GM23248 (cell line): ENCODE data around the gene HPSE. TPM values are rescaled to one million over a fixed set of nuclear protein-coding genes. Genes with fewer than 3 reads are reported as not detected.
A peak's percentile ranks its signal among the peaks of the same experiment; 100 is the strongest.
"Not testable (repeated sequence)": the region's sequence is repeated elsewhere in the genome, so short reads cannot be mapped to it uniquely, and the experiment has no call there.

Experiments
- DNase-seq: peaks from one replicate; pipeline ENCODE4 v3.0.0-alpha.2; 2015
- H2AFZ ChIP-seq: fragments of 200-600 bp; sonication (generic); 2 replicates; pipeline ENCODE4 v1.6.1; 2016; ENCODE audit warnings: antibody characterized with exemption
- H3F3A ChIP-seq: fragments of 200-600 bp; sonication (generic); 2 replicates; pipeline ENCODE4 v1.6.1; 2016; ENCODE audit warnings: mild to moderate bottlenecking, antibody characterized with exemption, mixed run types; ENCODE audit not compliant: insufficient read depth
- H3K27ac ChIP-seq: fragments of 200-600 bp; sonication (generic); 2 replicates; pipeline ENCODE4 v1.5.1; 2016; ENCODE audit warnings: mild to moderate bottlenecking
- H3K27me3 ChIP-seq: fragments of 200-600 bp; sonication (generic); replicated peaks from 2 replicates; pipeline ENCODE4 v1.6.1; 2016; ENCODE audit warnings: mild to moderate bottlenecking; ENCODE audit not compliant: insufficient read depth
- H3K36me3 ChIP-seq: fragments of 200-600 bp; sonication (generic); 2 replicates; pipeline ENCODE4 v1.6.1; 2016; ENCODE audit warnings: low read depth, mild to moderate bottlenecking
- H3K4me1 ChIP-seq: fragments of 200-600 bp; sonication (generic); 2 replicates; pipeline ENCODE4 v1.6.1; 2016; ENCODE audit warnings: mild to moderate bottlenecking; ENCODE audit not compliant: insufficient read depth
- H3K4me2 ChIP-seq: fragments of 200-600 bp; sonication (generic); one replicate; pipeline ENCODE4 v1.6.1; 2016; ENCODE audit warnings: mild to moderate bottlenecking; ENCODE audit not compliant: unreplicated experiment
- H3K4me3 ChIP-seq: fragments of 200-600 bp; sonication (generic); 2 replicates; pipeline ENCODE4 v1.5.1; 2016; ENCODE audit warnings: mild to moderate bottlenecking
- H3K79me2 ChIP-seq: fragments of 200-600 bp; sonication (generic); 2 replicates; pipeline ENCODE4 v1.6.1; 2016; ENCODE audit warnings: mild to moderate bottlenecking; ENCODE audit not compliant: insufficient read depth
- H3K9ac ChIP-seq: fragments of 200-600 bp; sonication (generic); 2 replicates; pipeline ENCODE4 v1.6.1; 2016; ENCODE audit warnings: mild to moderate bottlenecking
- H3K9me2 ChIP-seq: fragments of 200-600 bp; sonication (generic); 2 replicates; pipeline ENCODE4 v1.6.1; 2016; ENCODE audit warnings: mixed run types, mild to moderate bottlenecking, moderate library complexity; ENCODE audit not compliant: insufficient read depth
- H3K9me3 ChIP-seq: fragments of 200-600 bp; sonication (generic); one replicate; pipeline ENCODE4 v1.6.1; 2017; ENCODE audit warnings: low read depth
- H4K20me1 ChIP-seq: fragments of 200-600 bp; sonication (generic); 2 replicates; pipeline ENCODE4 v1.6.0; 2016; ENCODE audit not compliant: insufficient read depth
- EZH2 ChIP-seq: fragments of 200-600 bp; sonication (generic); IDR thresholded peaks from 2 replicates; pipeline ENCODE4 v1.6.1; 2018; ENCODE audit warnings: antibody characterized with exemption, mild to moderate bottlenecking; ENCODE audit not compliant: insufficient read depth, poor library complexity, severe bottlenecking
- EZH2phosphoT487 ChIP-seq: fragments of 200-600 bp; sonication (generic); IDR thresholded peaks from 2 replicates; pipeline ENCODE4 v1.6.1; 2018; ENCODE audit warnings: antibody characterized with exemption, moderate library complexity, mild to moderate bottlenecking, low read depth; ENCODE audit not compliant: insufficient read depth
- WGBS, 2 experiments: methylation state at CpG; one replicate each; pipeline ENCODE4 v1.1.6; 2015 to 2017; ENCODE audit warnings: low lambda C conversion rate in 2 of 2, low coverage in 1 of 2; ENCODE audit errors: missing lambda C conversion rate in 2 of 2; 5-methylcytosine and 5-hydroxymethylcytosine counted together
- in situ Hi-C: fragments of 300-500 bp; cut with MboI; formaldehyde crosslinking; loops from 2 replicates; pipeline ENCODE4 v1.15.0; 2020
- polyA plus RNA-seq: library from polyadenylated mRNA; unstranded; fragments of >200 nt; fragmentation: Nextera tagmentation; extraction: Ambion mirVana; gene quantifications from 2 replicates; pipeline ENCODE4 v1.2.1, GENCODE V29; 2016
- total RNA-seq: library from RNA; depleted of rRNA; stranded (reverse); fragments of >200 nt; shearing (Covaris generic); gene quantifications from 2 replicates; pipeline ENCODE4 v1.2.3, GENCODE V29; 2014

Gene HPSE
- total and polyA plus RNA-seq, 2 experiments from 2014 or later = 0.54 to 1.5 TPM

GRCh38 chr4:83331956-83332355 lies 2.7 kb downstream of the HPSE start:
- no peaks in the 10 kb centered on the region for H3K9me3 ChIP-seq

GRCh38 chr4:83329521-83330110 lies 5.0 kb downstream of the HPSE start:
- peak; percentile 56 for DNase-seq
- TF ChIP-seq EZH2phosphoT487 = no peak
- no peak for TF ChIP-seq EZH2
- no peak overlapping the region for H2AFZ ChIP-seq
- no peaks in the 10 kb centered on the region for H3K79me2 ChIP-seq
- WGBS, 2 experiments = 40 to 48% methylated on average over 5 of the region's 5 CpGs
- H3K9me3 ChIP-seq = no peaks in the 10 kb centered on the region
- H3K9me2 ChIP-seq = no peaks in the 10 kb centered on the region
- H3K27me3 ChIP-seq = peaks cover 13% of the 10 kb centered on the region
- no peak overlapping the region for H3K27ac ChIP-seq
- H3K36me3 ChIP-seq = no peaks in the 10 kb centered on the region
- H3K4me1 ChIP-seq = no peaks in the 10 kb centered on the region
- no peak overlapping the region for H3K4me2 ChIP-seq
- no peaks in the 10 kb centered on the region for H3F3A ChIP-seq
- in situ Hi-C loops = no loop called here
- no peak overlapping the region for H3K4me3 ChIP-seq
- no peak overlapping the region for H3K9ac ChIP-seq
- no peaks in the 10 kb centered on the region for H4K20me1 ChIP-seq

More at GRCh38 chr4:83331956-83332355, 2.7 kb downstream of the HPSE start:
- Histone ChIP-seq H3K4me2 (no peak overlapping the region), H3K27me3 (peaks cover 13% of the 10 kb centered on the region), H4K20me1 (no peaks in the 10 kb centered on the region), H2AFZ (no peak overlapping the region), H3K4me3 (no peak overlapping the region), H3K27ac (no peak overlapping the region), H3K9me2 (no peaks in the 10 kb centered on the region), H3K9ac (no peak overlapping the region), H3K4me1 (no peaks in the 10 kb centered on the region), H3K36me3 (no peaks in the 10 kb centered on the region), H3F3A (peaks cover 6% of the 10 kb centered on the region; the same call in 1 of the 2 replicates), H3K79me2 (no peaks in the 10 kb centered on the region)
- DNase-seq = no peak
- in situ Hi-C loops = no loop called here
- TF ChIP-seq EZH2 (no peak), EZH2phosphoT487 (no peak)
- 65 to 66% methylated on average over 3 of the region's 3 CpGs for WGBS, 2 experiments

DNA sequence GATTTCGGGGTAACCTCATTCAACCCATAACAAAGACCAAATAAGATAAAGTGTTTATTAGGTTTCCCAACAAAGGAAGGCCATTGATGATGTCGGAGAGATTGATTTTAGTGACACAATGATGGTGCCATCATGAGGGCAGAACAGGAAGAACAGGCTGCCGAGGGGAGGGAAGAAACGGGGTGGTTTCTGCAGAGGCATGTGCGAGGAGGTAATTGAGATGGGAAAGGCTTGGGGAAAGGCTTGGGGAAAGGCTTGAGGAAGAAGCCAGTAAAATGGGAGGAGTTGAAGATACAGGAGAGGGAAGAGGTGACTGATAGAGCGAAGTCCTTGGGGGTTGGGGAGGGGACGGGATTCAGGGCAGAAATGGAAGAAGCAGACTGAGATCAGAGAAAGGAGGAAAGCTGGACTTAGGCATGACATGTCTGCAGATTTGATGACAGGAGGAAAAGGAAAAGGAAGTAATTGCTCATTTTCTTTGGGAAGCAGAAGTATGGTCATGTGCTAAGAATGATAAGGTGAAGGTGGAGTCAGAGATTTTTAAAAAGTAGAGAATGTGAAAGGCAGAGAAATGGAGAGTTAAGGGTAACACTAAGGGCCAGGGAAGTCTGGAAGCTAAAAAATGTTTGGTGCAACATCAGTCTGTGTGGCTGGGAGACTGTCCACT lies 6.0 kb downstream of the HPSE start:
- Histone ChIP-seq H3K4me3 (no peak overlapping the region), H3K36me3 (no peaks in the 10 kb centered on the region), H3K4me2 (no peak overlapping the region), H3K4me1 (no peaks in the 10 kb centered on the region), H2AFZ (peak overlapping the region; percentile 24; the same call in 1 of the 2 replicates), H3F3A (no peaks in the 10 kb centered on the region), H3K27me3 (peaks cover 7% of the 10 kb centered on the region; the same call in 1 of the 2 replicates), H3K9ac (no peak overlapping the region), H3K79me2 (no peaks in the 10 kb centered on the region), H3K27ac (no peak overlapping the region), H3K9me3 (no peaks in the 10 kb centered on the region), H3K9me2 (no peaks in the 10 kb centered on the region), H4K20me1 (no peaks in the 10 kb centered on the region)
- DNase-seq = peak; percentile 14
- in situ Hi-C loops = no loop called here
- no peak for TF ChIP-seq EZH2
- TF ChIP-seq EZH2phosphoT487 = no peak
- WGBS, 2 experiments = 43 to 47% methylated on average over 7 of the region's 7 CpGs

DNA sequence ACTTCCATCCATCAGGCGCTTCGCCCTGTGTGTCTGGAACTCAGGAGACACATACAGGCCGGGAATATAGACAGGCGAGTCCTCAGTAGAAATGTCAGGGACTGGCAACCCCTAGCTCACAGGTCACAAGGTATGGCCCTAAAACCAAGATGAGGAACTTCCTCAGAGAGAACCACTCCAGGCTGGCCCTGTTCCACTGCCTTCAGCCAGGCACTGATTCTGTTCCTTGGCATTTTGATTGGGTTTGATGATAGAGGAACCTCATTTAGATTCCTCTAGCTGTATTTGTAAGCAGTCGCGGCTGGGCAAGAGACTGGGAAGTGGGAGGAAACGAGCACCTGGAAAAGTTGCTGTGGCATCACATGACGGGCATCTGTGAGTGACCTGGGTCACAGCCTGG lies 8.1 kb downstream of the HPSE start:
- H3K79me2 ChIP-seq = no peaks in the 10 kb centered on the region
- no peaks in the 10 kb centered on the region for H3K36me3 ChIP-seq
- H3K4me2 ChIP-seq = no peak overlapping the region
- no peak overlapping the region for H3K9ac ChIP-seq
- H4K20me1 ChIP-seq = no peaks in the 10 kb centered on the region
- H3K4me3 ChIP-seq = no peak overlapping the region
- in situ Hi-C loops = no loop called here
- H3K27me3 ChIP-seq = no peaks in the 10 kb centered on the region
- H3K9me2 ChIP-seq = no peaks in the 10 kb centered on the region
- H3K4me1 ChIP-seq = no peaks in the 10 kb centered on the region
- H3K9me3 ChIP-seq = no peaks in the 10 kb centered on the region
- no peak overlapping the region for H2AFZ ChIP-seq
- no peaks in the 10 kb centered on the region for H3F3A ChIP-seq
- TF ChIP-seq EZH2 = no peak
- TF ChIP-seq EZH2phosphoT487 = no peak
- 85 to 92% methylated on average over 8 of the region's 8 CpGs for WGBS, 2 experiments
- H3K27ac ChIP-seq = no peak overlapping the region
- no peak for DNase-seq

- in situ Hi-C loops = not testable (repeated sequence)
- WGBS, 2 experiments = 71 to 83% methylated on average over 4 of the region's 4 CpGs
These were observed 9.3 kb downstream of the HPSE start for GRCh38 chr4:83325306-83325705.

More at GRCh38 chr4:83325306-83325705, 9.3 kb downstream of the HPSE start:
- H3K27me3 ChIP-seq, H3K9ac ChIP-seq, H2AFZ ChIP-seq, H3K79me2 ChIP-seq, DNase-seq, H3K4me1 ChIP-seq, H3K4me2 ChIP-seq, H3F3A ChIP-seq, H4K20me1 ChIP-seq, H3K4me3 ChIP-seq, H3K9me2 ChIP-seq, H3K36me3 ChIP-seq, H3K27ac ChIP-seq, H3K9me3 ChIP-seq: not testable (repeated sequence)
